Activated B cell treated with CpG ODN at 0.5 μM for 24 hours (primary cell): ENCODE measurements around the gene DCLRE1B. TPM values are rescaled to one million over a fixed set of nuclear protein-coding genes. Genes with fewer than 3 reads are reported as not detected.

Source experiments
- ATAC-seq: fragments of 200-7000 bp; cut with Tn5 transposase; one replicate; pipeline ENCODE4 v1.10.0; 2021; ENCODE audit warnings: low read depth, mild to moderate bottlenecking, moderate library complexity
- CTCF ChIA-PET: fragments of 350-600 bp; sonication (Branson Sonifier 250); formaldehyde crosslinking; loops from one replicate; lab custom pipeline; 2021; ENCODE audit warnings: antibody characterized with exemption; lab: Charles Lee
- POLR2A ChIA-PET: fragments of 350-600 bp; sonication (Branson Sonifier 250); formaldehyde crosslinking; loops from one replicate; lab custom pipeline; 2021; ENCODE audit warnings: antibody characterized with exemption; lab: Charles Lee
- DNase-seq: peaks from one replicate; pipeline ENCODE4 v3.0.0; 2022
- H3K27ac Mint-ChIP-seq: one replicate; pipeline ENCODE4 v1.8.0; 2020; ENCODE audit warnings: mixed read lengths
- H3K27me3 Mint-ChIP-seq: one replicate; pipeline ENCODE4 v1.8.0; 2021; ENCODE audit warnings: mixed read lengths
- H3K36me3 Mint-ChIP-seq: one replicate; pipeline ENCODE4 v1.8.0; 2021; ENCODE audit warnings: low read depth, mixed read lengths
- H3K4me1 Mint-ChIP-seq: one replicate; pipeline ENCODE4 v1.8.0; 2021; ENCODE audit warnings: mixed read lengths
- H3K4me3 Mint-ChIP-seq: one replicate; pipeline ENCODE4 v1.8.0; 2020; ENCODE audit warnings: mild to moderate bottlenecking, mixed read lengths
- H3K9me3 Mint-ChIP-seq: one replicate; pipeline ENCODE4 v1.8.0; 2020; ENCODE audit warnings: mixed read lengths
- CTCF ChIP-seq: fragments of 200-600 bp; IDR thresholded peaks from one replicate; pipeline ENCODE4 v1.8.0; 2022; ENCODE audit warnings: antibody characterized with exemption, mild to moderate bottlenecking
- intact Hi-C: fragments of 100-400 bp; cut with micrococcal nuclease; formaldehyde crosslinking; loops from one replicate; pipeline ENCODE4 v1.15.1; 2024
- total RNA-seq: library from RNA; stranded (reverse); gene quantifications from 2 replicates; pipeline ENCODE4 v1.2.3, GENCODE V29; 2022

The DCLRE1B gene
- total RNA-seq, 1 donor from 2014 or later, result 5.4 TPM

DNA sequence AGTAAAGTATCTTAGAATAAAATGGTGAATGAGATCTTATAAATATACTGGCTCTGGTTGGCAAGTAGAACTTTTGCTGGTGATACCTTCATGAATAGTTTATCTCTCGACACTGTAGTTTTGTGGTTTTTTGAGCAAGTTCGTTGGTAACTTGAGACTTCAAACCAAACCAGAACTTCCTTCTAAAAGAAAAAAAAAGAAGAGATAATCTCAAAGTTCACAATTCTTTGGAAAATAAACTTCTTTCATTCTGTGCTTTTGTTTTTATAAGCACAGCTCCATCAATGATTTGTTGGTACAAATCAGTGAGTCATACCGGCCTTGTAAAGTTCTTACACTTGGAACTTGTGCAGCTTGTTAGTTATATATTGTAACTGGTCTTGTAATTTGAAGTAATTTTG, 26.3 kb downstream of the DCLRE1B start:
- Mint-ChIP-seq H3K4me1 (peaks cover 65% of the 10 kb centered on the region), H3K27ac (no peak overlapping the region), H3K36me3 (peaks cover 23% of the 10 kb centered on the region), H3K27me3 (no peaks in the 10 kb centered on the region), H3K9me3 (no peaks in the 10 kb centered on the region), H3K4me3 (peak overlapping the region; percentile 96)
- no peak for TF ChIP-seq CTCF
- intact Hi-C loops, result loop anchor here (5.0 to 10.0 kb wide), 2 partner anchors 581 to 977 kb away; partner anchors contain the start of genes SLC16A1 and TRIM33
- CTCF ChIA-PET, result interaction anchor here (1.6 to 5.5 kb wide), 4 partner anchors 15 to 96 kb away, joined by 6 to 43 read pairs (median 24); partner anchors contain the start of genes AP4B1 and DCLRE1B
- DNase-seq (no peak), ATAC-seq (no peak)
- POLR2A ChIA-PET, result interaction anchor here (1.1 to 4.5 kb wide), 3 partner anchors 22 to 119 kb away, joined by 4 to 127 read pairs (median 28); partner anchors contain the start of genes AP4B1, DCLRE1B and RSBN1

DNA sequence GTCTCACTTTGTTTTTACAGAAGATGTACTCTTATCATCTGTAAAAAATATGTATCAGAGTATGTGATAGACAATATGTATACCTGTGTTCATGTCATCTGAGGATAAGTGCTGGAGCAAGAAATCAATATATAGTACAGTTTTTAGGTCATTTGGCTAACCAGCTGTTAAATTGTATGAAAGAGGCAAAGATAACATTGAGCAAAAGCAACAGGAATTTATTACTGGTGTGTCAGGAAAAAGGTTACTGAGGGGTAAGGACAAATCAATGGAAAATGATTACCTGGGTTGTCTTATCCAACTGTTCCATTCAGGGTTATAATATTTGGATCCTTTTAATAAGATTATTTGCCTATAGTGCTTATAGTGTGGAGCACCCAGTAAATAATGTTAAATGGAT, 28.9 kb downstream of the DCLRE1B start:
- intact Hi-C loops, result loop anchor here (5.0 to 10.0 kb wide), 2 partner anchors 578 to 979 kb away; partner anchors contain the start of genes SLC16A1 and TRIM33
- Mint-ChIP-seq H3K27ac (no peak overlapping the region), H3K9me3 (no peaks in the 10 kb centered on the region), H3K36me3 (peaks cover 20% of the 10 kb centered on the region), H3K27me3 (no peaks in the 10 kb centered on the region), H3K4me1 (peaks cover 71% of the 10 kb centered on the region), H3K4me3 (no peak overlapping the region)
- DNase-seq, result no peak
- no peak for ATAC-seq
- TF ChIP-seq CTCF, result no peak
- ChIA-PET CTCF (no interaction called here), POLR2A (interaction anchor here (1.5 kb wide), 1 partner anchor 13 kb away, joined by 5 read pairs; no protein-coding TSS in a partner anchor)

- DNase-seq (no peak), ATAC-seq (no peak)
- Mint-ChIP-seq H3K4me3 (no peak overlapping the region), H3K27ac (no peak overlapping the region), H3K9me3 (no peaks in the 10 kb centered on the region), H3K27me3 (no peaks in the 10 kb centered on the region), H3K4me1 (peaks cover 75% of the 10 kb centered on the region), H3K36me3 (peaks cover 16% of the 10 kb centered on the region)
- TF ChIP-seq CTCF, result no peak
- CTCF ChIA-PET, result no interaction called here
- intact Hi-C loops, result loop anchor here (5.0 to 10.0 kb wide), 2 partner anchors 578 to 980 kb away; partner anchors contain the start of genes SLC16A1 and TRIM33
- POLR2A ChIA-PET, result interaction anchor here (1.5 kb wide), 1 partner anchor 12 kb away, joined by 5 read pairs; no protein-coding TSS in a partner anchor
Measured at GRCh38 chr1:113934511-113935055, 29.5 kb downstream of the DCLRE1B start.

DNA sequence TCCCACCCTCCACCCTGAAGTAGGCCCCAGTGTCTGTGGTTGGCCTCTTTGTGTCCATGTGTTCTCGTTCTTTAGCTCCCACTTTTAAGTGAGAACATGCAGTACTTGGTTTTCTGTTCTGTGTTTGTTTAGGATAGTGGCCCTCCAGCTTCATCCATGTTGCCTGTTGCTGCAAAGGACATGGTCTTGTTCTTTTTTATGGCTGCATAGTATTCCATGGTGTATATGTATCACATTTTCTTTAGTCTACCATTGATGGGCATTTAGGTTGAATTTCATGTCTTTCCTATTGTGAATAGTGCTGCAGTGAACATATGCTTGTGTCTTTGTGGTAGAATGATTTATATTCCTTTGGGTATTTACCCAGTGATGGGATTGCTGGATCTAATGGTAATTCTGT, 30.1 kb downstream of the DCLRE1B start:
- Mint-ChIP-seq H3K4me3 (no peak overlapping the region), H3K27me3 (no peaks in the 10 kb centered on the region), H3K36me3 (peaks cover 18% of the 10 kb centered on the region), H3K9me3 (no peaks in the 10 kb centered on the region), H3K4me1 (peaks cover 79% of the 10 kb centered on the region), H3K27ac (no peak overlapping the region)
- intact Hi-C loops, result loop anchor here (10.0 kb wide), 1 partner anchor 980 kb away; the partner anchor contains the start of gene SLC16A1
- TF ChIP-seq CTCF, result no peak
- ATAC-seq, result no peak
- no peak for DNase-seq
- ChIA-PET CTCF (no interaction called here), POLR2A (interaction anchor here (1.5 kb wide), 1 partner anchor 11 kb away, joined by 5 read pairs; no protein-coding TSS in a partner anchor)

- intact Hi-C loops, result loop anchor here (10.0 kb wide), 1 partner anchor 981 kb away; the partner anchor contains the start of gene SLC16A1
- TF ChIP-seq CTCF, result no peak
- H3K27ac Mint-ChIP-seq, result no peak overlapping the region
- DNase-seq (no peak), ATAC-seq (no peak)
- ChIA-PET POLR2A (no interaction called here), CTCF (no interaction called here)
- H3K27me3 Mint-ChIP-seq, result no peaks in the 10 kb centered on the region
- peaks cover 79% of the 10 kb centered on the region for H3K4me1 Mint-ChIP-seq
- no peak overlapping the region for H3K4me3 Mint-ChIP-seq
- H3K36me3 Mint-ChIP-seq, result peaks cover 24% of the 10 kb centered on the region
- no peaks in the 10 kb centered on the region for H3K9me3 Mint-ChIP-seq
Measured at GRCh38 chr1:113935970-113936369, 30.8 kb downstream of the DCLRE1B start.
